Loucy (cell line): ENCODE data around the gene PRKCZ.

Experiments used
- H2AFZ ChIP-seq: fragments of 200-600 bp; sonication (generic); 2 replicates; pipeline ENCODE4 v1.6.0; 2016; ENCODE audit warnings: antibody characterized with exemption, mild to moderate bottlenecking, low read length, moderate library complexity
- H3F3A ChIP-seq: fragments of 200-600 bp; 2 replicates; pipeline ENCODE4 v1.6.0; 2016; ENCODE audit warnings: antibody characterized with exemption, low read depth, mild to moderate bottlenecking
- H3K27me3 ChIP-seq: fragments of 200-600 bp; sonication (generic); 2 replicates; pipeline ENCODE4 v1.6.1; 2014; ENCODE audit warnings: low read length, mild to moderate bottlenecking; ENCODE audit not compliant: insufficient read depth, poor library complexity, severe bottlenecking
- H3K36me3 ChIP-seq: fragments of 200-600 bp; sonication (generic); 2 replicates; pipeline ENCODE4 v1.6.1; 2016; ENCODE audit warnings: low read length; ENCODE audit not compliant: insufficient read depth
- H3K4me1 ChIP-seq: fragments of 200-600 bp; sonication (generic); 2 replicates; pipeline ENCODE4 v1.5.1; 2014; ENCODE audit warnings: low read length, mild to moderate bottlenecking; ENCODE audit not compliant: insufficient read depth, poor library complexity, severe bottlenecking
- H3K4me2 ChIP-seq: fragments of 200-600 bp; sonication (generic); 2 replicates; pipeline ENCODE4 v1.6.0; 2014; ENCODE audit warnings: antibody characterized with exemption, low read length, low read depth, mild to moderate bottlenecking; ENCODE audit not compliant: poor library complexity, severe bottlenecking
- H3K4me3 ChIP-seq: fragments of 200-600 bp; sonication (generic); 2 replicates; pipeline ENCODE4 v1.5.1; 2014; ENCODE audit warnings: low read length, mild to moderate bottlenecking, mixed read lengths; ENCODE audit not compliant: poor library complexity, severe bottlenecking
- H3K79me2 ChIP-seq: fragments of 200-600 bp; sonication (generic); 2 replicates; pipeline ENCODE4 v1.6.1; 2014; ENCODE audit warnings: low read length; ENCODE audit not compliant: insufficient read depth
- H3K9ac ChIP-seq: fragments of 200-600 bp; sonication (generic); 2 replicates; pipeline ENCODE4 v1.6.0; 2014; ENCODE audit warnings: mild to moderate bottlenecking, low read depth, low read length, moderate library complexity; ENCODE audit not compliant: poor library complexity, severe bottlenecking
- H3K9me2 ChIP-seq: fragments of 200-600 bp; sonication (generic); replicated peaks from 2 replicates; pipeline ENCODE4 v1.6.1; 2016; ENCODE audit warnings: low read depth, low read length, mixed read lengths
- H3K9me3 ChIP-seq: fragments of 200-600 bp; sonication (generic); 2 replicates; pipeline ENCODE4 v1.6.1; 2014; ENCODE audit warnings: mild to moderate bottlenecking, antibody characterized with exemption, low read length, low read depth; ENCODE audit not compliant: insufficient read depth
- H4K20me1 ChIP-seq: fragments of 200-600 bp; sonication (generic); 2 replicates; pipeline ENCODE4 v1.6.0; 2014; ENCODE audit warnings: antibody characterized with exemption, low read length, mild to moderate bottlenecking; ENCODE audit not compliant: insufficient read depth, poor library complexity, severe bottlenecking
- CTCF ChIP-seq: fragments of 200-600 bp; sonication (generic); conservative IDR thresholded peaks from 2 replicates; pipeline ENCODE4 v1.5.1; 2014; ENCODE audit warnings: mild to moderate bottlenecking, antibody characterized with exemption, low read length
- EZH2phosphoT487 ChIP-seq: fragments of 200-600 bp; IDR thresholded peaks from 2 replicates; pipeline ENCODE4 v1.6.1; 2018; ENCODE audit warnings: antibody characterized with exemption, mild to moderate bottlenecking, moderate library complexity, borderline replicate concordance

Gene PRKCZ

GRCh38 chr1:2055911-2056575 is 5.8 kb downstream of the PRKCZ start:
- Histone ChIP-seq H3K9me3 (no peaks in the 10 kb centered on the region), H3K36me3 (no peaks in the 10 kb centered on the region), H3K27me3 (no peaks in the 10 kb centered on the region), H3K9me2 (no peaks in the 10 kb centered on the region), H3K4me1 (no peaks in the 10 kb centered on the region), H3K9ac (no peak overlapping the region), H2AFZ (no peak overlapping the region), H4K20me1 (no peaks in the 10 kb centered on the region), H3K4me2 (no peak overlapping the region), H3K79me2 (no peaks in the 10 kb centered on the region), H3K4me3 (no peak overlapping the region), H3F3A (no peaks in the 10 kb centered on the region)
- TF ChIP-seq CTCF: no peak; the same call in 1 of the 2 replicates
- no peak for TF ChIP-seq EZH2phosphoT487

GRCh38 chr1:2056955-2057590 is 6.9 kb downstream of the PRKCZ start:
- Histone ChIP-seq H3K9me2 (no peaks in the 10 kb centered on the region), H3K4me2 (no peak overlapping the region), H2AFZ (no peak overlapping the region), H3K79me2 (no peaks in the 10 kb centered on the region), H3K36me3 (no peaks in the 10 kb centered on the region), H3K9me3 (no peaks in the 10 kb centered on the region), H3K27me3 (no peaks in the 10 kb centered on the region), H3F3A (no peaks in the 10 kb centered on the region), H3K4me1 (no peaks in the 10 kb centered on the region), H3K9ac (no peak overlapping the region), H3K4me3 (no peak overlapping the region), H4K20me1 (no peaks in the 10 kb centered on the region)
- TF ChIP-seq EZH2phosphoT487 (no peak), CTCF (no peak)

- Histone ChIP-seq H3K4me3 (no peak overlapping the region), H3K4me2 (no peak overlapping the region)
- no peak for TF ChIP-seq EZH2phosphoT487
- TF ChIP-seq CTCF: no peak
Observed at GRCh38 chr1:2059290-2059953, 9.2 kb downstream of the PRKCZ start.

More at GRCh38 chr1:2059290-2059953, 9.2 kb downstream of the PRKCZ start:
- no peaks in the 10 kb centered on the region for H3F3A ChIP-seq
- H2AFZ ChIP-seq: no peak overlapping the region
- H3K79me2 ChIP-seq: no peaks in the 10 kb centered on the region
- H3K4me1 ChIP-seq: no peaks in the 10 kb centered on the region
- no peaks in the 10 kb centered on the region for H3K36me3 ChIP-seq
- no peaks in the 10 kb centered on the region for H3K27me3 ChIP-seq
- H3K9me2 ChIP-seq: no peaks in the 10 kb centered on the region
- no peak overlapping the region for H3K9ac ChIP-seq
- H3K9me3 ChIP-seq: no peaks in the 10 kb centered on the region
- no peaks in the 10 kb centered on the region for H4K20me1 ChIP-seq
